ENCODE measurements around the gene ZC3H7B. TPM values are rescaled to one million over a fixed set of nuclear protein-coding genes. Genes with fewer than 3 reads are reported as not detected.

ZC3H7B gene
- total and polyA plus RNA-seq, 2 donors (not counting 3 experiments of a cell fraction or from before 2014, with no cell fraction given), result 66.8 to 95.9 TPM

DNA sequence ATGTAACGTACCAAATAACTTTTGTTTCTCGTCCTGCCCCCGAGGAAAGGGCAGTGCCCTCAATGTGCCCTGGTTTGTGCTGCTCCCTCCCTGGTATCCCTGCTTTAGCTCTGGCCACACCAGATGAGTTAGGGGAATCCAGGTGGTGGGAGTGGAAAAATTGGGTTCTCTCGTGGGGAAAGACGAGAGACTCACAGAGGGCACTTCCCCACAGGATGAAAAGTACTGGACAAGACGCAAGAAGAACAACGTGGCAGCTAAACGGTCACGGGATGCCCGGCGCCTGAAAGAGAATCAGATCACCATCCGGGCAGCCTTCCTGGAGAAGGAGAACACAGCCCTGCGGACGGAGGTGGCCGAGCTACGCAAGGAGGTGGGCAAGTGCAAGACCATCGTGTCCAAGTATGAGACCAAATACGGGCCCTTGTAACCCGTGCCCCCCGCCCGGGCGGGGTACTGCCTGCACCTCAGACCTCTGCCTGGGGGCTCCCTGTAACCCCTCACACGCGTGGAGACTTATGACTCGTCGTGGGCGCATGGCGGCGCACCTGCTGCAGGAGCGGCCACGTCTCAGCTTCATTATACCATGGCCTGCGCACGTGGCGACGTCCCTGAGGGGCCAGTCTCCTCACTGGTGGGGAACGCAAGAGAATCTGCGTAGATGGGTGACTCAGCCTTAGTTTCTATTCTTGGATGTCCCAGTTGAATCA lies 94.4 kb downstream of the ZC3H7B start:
- Histone ChIP-seq H3K4me1 (ENCODE audit: control insufficient read depth, extremely low read depth, insufficient read depth, low read length) (no peaks in the 10 kb centered on the region), H3K9me3 (replicated peaks; ENCODE audit: control insufficient read depth, insufficient read depth, low read length) (no peaks in the 10 kb centered on the region), H3K9ac (replicated peaks; ENCODE audit: extremely low read depth, insufficient read depth, low read length) (no peak overlapping the region), H4K20me1 (replicated peaks; ENCODE audit: control insufficient read depth, extremely low read depth, insufficient read depth, low read length) (no peaks in the 10 kb centered on the region), H3K4me2 (ENCODE audit: insufficient read depth, low read length) (no peak overlapping the region), H3K27ac (ENCODE audit: insufficient read depth, low read depth, low read length) (no peak overlapping the region), H2AFZ (ENCODE audit: low read depth, low read length) (no peak overlapping the region), H3K4me3 (replicated peaks in 1 of 3; ENCODE audit: insufficient read depth in 1 of 3, low read depth in 1 of 3, low read length in 3 of 3) (no peak overlapping the region), H3K9me1 (replicated peaks; ENCODE audit: control insufficient read depth, extremely low read depth, insufficient read depth, low read length) (no peaks in the 10 kb centered on the region), H3K36me3 (ENCODE audit: control insufficient read depth in 2 of 2, extremely low read depth in 1 of 2, insufficient read depth in 2 of 2, low read length in 2 of 2) (no peaks in the 10 kb centered on the region), H3K27me3 (ENCODE audit: control insufficient read depth in 2 of 2, insufficient read depth in 2 of 2, low read length in 2 of 2) (no peaks in the 10 kb centered on the region), H3K79me2 (ENCODE audit: control insufficient read depth, insufficient read depth, low read length) (no peaks in the 10 kb centered on the region)
- no TSS peak for BruUV-seq (replicated peaks)
- dilution Hi-C loops (cut with MboI; ENCODE audit: extremely low pct_ligation_motif_present, low sequenced_read_pairs) (no loop called here), intact Hi-C loops (cut with micrococcal nuclease) (no loop called here)
- ChIA-PET POLR2A (no interaction called here), CTCF (interaction anchor here (1.9 kb wide), 1 partner anchor 8 kb away, joined by 6 read pairs; no protein-coding TSS in a partner anchor)
- no peak for FAIRE-seq
- DNase-seq (ENCODE audit: low read depth, low spot score), result no peak
- TF ChIP-seq POLR2AphosphoS5 (IDR thresholded peaks at IDR 0.05; ENCODE audit: insufficient read depth, low read depth, low read length), result no peak
- TF ChIP-seq JUN (IDR thresholded peaks at IDR 0.05; ENCODE audit: borderline replicate concordance, insufficient read depth, insufficient read length, low read depth), result no peak
- TF ChIP-seq, protein P1, sequence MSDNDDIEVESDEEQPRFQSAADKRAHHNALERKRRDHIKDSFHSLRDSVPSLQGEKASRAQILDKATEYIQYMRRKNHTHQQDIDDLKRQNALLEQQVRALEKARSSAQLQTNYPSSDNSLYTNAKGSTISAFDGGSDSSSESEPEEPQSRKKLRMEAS (IDR thresholded peaks at IDR 0.05; ENCODE audit: insufficient read depth, insufficient read length), result no peak
- no peak for TF ChIP-seq POLR2A (IDR thresholded peaks at IDR 0.05; ENCODE audit: low read depth, low read length)
- no peak for TF ChIP-seq MYC (IDR thresholded peaks at IDR 0.05; ENCODE audit: low read depth, low read length)
- TF ChIP-seq FOS (IDR thresholded peaks at IDR 0.05; ENCODE audit: borderline replicate concordance, insufficient read depth, low read length), result no peak
- TF ChIP-seq, protein P2, sequence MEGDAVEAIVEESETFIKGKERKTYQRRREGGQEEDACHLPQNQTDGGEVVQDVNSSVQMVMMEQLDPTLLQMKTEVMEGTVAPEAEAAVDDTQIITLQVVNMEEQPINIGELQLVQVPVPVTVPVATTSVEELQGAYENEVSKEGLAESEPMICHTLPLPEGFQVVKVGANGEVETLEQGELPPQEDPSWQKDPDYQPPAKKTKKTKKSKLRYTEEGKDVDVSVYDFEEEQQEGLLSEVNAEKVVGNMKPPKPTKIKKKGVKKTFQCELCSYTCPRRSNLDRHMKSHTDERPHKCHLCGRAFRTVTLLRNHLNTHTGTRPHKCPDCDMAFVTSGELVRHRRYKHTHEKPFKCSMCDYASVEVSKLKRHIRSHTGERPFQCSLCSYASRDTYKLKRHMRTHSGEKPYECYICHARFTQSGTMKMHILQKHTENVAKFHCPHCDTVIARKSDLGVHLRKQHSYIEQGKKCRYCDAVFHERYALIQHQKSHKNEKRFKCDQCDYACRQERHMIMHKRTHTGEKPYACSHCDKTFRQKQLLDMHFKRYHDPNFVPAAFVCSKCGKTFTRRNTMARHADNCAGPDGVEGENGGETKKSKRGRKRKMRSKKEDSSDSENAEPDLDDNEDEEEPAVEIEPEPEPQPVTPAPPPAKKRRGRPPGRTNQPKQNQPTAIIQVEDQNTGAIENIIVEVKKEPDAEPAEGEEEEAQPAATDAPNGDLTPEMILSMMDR (IDR thresholded peaks at IDR 0.05; ENCODE audit: extremely low read depth in 1 of 2, insufficient read depth in 1 of 2, low read depth in 1 of 2, low read length in 2 of 2), result no peak
- no peak for TF ChIP-seq GATA2 (IDR thresholded peaks at IDR 0.05; ENCODE audit: insufficient read depth, insufficient read length, low read depth, low read length)
- TF ChIP-seq EZH2 (IDR thresholded peaks at IDR 0.05; ENCODE audit: borderline replicate concordance, low read depth, low read length, severe bottlenecking), result no peak

Measured in endothelial cell of umbilical vein (primary cell).